ENCODE measurements around the gene EP400.

The EP400 gene

DNA sequence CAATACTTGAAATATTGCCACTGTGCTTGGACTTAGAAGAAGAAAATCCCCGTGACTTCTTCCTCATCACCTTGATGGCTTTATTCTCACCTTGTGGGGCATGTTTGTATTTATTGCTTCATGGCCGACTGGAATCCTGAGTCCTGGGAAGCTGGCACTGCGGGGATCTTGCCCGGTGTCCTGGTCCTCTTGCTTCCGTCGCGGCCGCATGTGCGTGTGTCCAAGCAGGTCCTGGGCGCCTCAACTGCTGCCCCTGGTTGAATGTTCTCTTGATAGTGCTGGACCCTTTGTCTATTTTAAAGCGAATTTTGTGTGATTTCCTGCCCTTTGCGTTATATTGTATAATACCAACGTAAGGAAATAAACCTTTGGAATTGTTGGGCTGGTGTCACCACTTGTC, 27.0 kb upstream of the EP400 start:
- in situ Hi-C loops (cut with MboI; ENCODE audit: low sequenced_read_pairs), result no loop called here

- in situ Hi-C loops (cut with MboI; ENCODE audit: low sequenced_read_pairs), result no loop called here
These were observed 26.5 kb upstream of the EP400 start for GRCh38 chr12:131923260-131923659.

DNA sequence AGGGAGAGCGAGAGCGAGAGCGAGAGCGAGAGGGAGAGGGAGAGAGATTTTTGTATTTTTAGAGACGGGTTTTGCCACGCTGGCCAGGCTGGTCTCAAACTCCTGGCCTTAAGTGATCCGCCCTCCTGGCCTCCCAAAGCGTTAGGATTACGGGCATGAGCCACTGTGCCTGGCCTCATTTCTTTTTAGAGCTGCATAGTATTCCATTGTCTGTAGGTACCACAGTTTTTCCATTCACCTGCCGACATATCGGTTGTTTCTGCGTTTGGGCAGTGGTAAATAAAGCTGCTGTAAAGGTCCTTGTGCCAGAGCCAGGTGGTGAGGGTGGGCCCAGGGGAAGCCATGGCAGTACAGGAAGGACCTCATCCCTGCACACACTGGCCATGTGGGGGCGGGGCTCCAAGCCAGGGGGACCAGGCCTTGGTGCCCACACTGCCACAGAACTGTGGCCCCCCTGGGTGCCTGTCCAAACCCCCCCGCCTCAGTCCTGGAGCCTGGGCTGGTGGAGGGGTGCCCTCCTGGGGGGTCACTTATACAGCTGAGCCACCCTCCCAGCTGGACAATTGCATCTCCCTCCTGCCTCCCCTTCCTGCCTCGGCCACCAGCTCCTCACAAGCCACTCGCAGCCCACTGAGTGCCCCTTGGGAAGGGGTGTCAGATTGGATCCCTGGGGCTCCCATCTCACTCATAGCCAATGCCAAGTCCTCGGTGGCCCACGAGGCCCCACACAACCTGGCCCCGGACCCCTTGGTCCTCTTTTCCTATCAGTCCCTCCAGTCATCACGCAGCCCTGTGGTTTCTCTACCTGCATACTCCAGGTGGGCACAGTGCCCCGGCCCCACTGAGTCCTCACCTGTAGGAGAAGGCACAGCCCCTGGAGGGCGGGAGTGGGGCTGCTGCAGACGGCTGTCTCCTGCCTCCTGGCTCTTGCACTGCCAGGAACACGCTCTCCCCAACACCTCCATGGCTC, 22.3 kb upstream of the EP400 start:
- in situ Hi-C loops (cut with MboI; ENCODE audit: low sequenced_read_pairs), result no loop called here

DNA sequence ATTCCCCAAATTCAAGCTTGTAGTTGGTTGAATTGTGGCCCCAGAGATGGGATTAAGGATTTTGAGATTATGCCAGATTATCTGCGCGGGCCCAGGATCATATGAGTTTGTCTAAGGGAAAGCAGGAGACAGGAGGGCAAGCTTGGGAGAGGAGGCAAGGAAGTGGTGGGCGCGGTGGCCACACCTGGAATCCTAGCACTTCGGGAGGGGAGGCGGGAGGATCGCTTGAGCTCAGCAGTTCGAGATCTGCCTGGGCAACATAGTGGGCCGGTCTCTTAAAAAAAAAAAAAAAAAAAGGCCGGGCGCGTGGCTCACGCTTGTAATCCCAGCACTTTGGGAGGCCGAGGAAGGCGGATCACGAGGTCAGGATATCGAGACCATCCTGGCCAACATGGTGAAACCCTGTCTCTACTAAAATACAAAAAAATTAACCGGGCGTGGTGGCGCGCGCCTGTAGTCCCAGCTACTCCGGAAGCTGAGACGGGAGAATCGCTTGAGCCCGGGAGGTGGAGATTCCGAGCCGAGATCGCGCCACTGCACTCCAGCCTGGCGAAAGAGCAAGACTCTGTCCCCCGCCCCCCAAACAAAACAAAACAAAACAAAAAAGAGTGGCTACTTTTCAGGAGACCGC, 21.5 kb upstream of the EP400 start:
- in situ Hi-C loops (cut with MboI; ENCODE audit: low sequenced_read_pairs), result no loop called here

- in situ Hi-C loops (cut with MboI; ENCODE audit: low sequenced_read_pairs), result no loop called here
These were observed 20.8 kb upstream of the EP400 start, which contains the start of gene PUS1 for GRCh38 chr12:131928711-131929580. TSS of gene PUS1 (plus strand) at chr12:131929276. CDS start at chr12:131929723, 447 bp downstream.

DNA sequence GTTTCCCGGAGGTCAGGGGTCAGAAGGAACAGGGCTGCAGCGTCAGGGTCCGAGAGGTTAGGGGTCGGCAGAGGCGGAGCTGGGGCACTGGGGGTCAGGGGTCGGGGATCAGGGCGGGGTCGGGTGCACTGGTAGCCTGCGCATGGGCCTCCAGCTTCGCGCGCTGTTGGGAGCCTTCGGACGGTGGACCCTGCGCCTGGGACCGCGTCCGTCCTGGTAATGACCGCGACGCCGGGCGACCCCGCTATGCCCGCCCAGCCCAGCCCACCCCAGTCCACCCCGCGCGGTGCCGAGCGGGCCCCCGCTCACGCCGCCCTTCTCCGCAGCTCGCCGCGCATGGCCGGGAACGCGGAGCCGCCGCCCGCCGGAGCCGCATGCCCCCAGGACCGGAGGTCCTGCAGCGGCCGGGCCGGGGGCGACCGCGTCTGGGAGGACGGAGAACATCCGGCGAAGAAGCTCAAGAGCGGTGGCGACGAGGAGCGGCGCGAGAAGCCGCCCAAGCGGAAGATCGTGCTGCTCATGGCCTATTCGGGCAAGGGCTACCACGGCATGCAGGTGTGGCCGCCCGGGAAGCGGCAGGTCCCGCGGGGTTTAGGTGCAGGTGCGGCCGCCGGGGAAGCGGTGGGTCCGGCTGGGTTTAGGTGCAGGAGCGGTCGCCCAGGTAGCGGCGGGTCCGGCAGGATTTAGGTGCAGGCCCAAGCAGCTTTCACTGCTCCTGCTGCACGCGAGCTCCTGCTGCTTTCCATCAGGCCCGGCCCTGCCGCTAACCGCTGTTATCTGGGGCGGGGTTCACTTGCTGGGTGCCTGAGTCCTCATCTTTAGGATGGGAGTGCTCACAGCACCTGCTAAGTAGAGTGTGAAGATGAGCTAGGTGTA, 19.9 kb upstream of the EP400 start:
- in situ Hi-C loops (cut with MboI; ENCODE audit: low sequenced_read_pairs), result no loop called here

DNA sequence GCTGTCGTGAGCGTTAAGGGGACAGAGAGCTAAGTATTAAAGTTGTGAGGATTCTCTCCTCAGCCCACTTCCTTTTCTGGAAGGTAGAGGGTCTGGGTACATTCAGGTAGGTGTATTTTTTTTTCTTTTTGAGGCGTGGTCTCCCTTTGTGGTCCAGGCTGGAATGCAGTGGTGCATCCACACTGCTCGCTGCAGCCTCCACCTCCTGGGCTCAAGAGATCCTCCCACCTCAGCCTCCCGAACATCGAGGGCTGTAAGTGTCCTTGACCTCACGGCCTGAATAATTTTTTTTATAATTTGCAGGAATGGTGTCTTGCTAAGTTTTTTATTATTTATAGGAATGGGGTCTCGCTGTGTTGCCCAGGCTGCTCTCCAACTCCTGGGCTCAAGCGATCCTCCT, 19.2 kb upstream of the EP400 start:
- in situ Hi-C loops (cut with MboI; ENCODE audit: low sequenced_read_pairs), result no loop called here

DNA sequence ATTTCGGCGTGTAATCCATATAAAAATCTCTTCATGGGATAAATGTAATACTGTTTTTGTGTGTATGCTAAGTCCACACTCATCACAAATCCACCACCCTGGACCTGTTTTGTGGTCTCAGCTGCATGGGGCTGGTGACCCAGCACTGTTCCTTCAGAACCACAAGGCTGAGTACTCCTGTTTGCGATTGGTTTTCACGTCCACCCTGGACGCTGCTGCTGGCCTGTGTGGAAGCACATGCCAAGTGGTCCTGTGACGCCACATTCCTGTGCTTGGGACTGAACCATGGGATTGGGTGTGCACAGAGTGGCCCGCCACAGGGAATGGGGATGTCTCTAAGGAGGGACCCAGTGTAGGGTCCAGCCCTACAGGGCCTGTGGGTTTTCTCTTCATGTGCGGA, 16.4 kb upstream of the EP400 start:
- in situ Hi-C loops (cut with MboI; ENCODE audit: low sequenced_read_pairs), result no loop called here

- in situ Hi-C loops (cut with MboI; ENCODE audit: low sequenced_read_pairs), result no loop called here
These were observed 15.2 kb upstream of the EP400 start for GRCh38 chr12:131934535-131934934.

DNA sequence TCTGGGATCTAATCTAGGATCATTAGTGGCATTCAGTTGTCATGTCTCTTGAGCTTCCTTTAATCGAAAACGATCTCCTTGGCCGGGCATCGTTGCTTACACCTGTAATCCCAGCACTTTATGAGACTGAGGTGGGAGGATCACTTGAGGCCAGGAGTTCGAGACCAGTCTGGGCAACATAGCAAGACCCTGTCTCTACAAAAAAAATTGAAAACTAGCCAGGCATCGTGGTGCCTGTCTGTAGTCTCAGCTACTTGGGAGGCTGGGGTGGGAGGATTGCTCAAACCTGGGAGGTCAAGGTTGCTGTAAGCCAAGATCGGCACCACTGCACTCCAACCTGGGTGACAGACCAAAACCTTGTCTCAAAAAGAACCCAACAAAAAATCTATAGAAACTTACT, 11.7 kb upstream of the EP400 start:
- in situ Hi-C loops (cut with MboI; ENCODE audit: low sequenced_read_pairs), result no loop called here

DNA sequence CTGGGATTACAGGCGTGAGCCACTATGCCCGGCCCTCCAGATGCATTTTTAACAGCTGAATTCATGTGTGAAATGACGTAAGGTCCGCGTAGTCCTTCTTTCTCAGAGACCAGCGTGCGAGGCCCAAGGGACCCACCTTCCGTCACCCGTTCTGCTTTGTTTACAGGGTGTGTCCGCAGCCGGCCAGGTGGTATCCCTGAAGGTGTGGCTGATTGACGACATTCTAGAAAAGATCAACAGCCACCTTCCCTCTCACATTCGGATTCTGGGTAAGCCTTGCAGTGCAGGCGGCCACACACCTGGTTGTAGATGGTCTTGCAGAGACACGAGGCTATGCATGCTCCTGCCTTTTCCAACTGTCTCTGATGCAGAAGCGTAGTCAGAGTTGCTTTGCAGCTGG, 10.7 kb upstream of the EP400 start:
- in situ Hi-C loops (cut with MboI; ENCODE audit: low sequenced_read_pairs), result no loop called here

DNA sequence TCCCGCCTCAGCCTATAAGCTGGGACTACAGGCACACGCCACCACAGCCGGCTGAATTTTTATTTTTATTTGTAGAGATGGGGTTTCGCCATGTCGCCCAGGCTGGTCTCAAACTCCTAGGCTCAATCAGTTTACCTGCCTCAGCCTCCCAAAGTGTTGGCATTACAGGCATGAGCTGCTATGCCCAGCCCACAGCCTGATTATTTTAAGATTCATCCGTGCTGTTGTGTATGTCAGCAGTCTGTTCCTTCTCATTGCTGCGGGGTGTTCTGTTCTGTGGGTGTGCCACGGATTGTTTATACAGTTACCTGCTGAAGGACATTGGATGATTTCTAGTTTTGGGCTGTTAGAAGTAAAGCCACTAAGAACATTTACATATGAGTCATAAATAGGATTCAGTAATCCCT, 9.6 kb upstream of the EP400 start:
- in situ Hi-C loops (cut with MboI; ENCODE audit: low sequenced_read_pairs), result no loop called here

GRCh38 chr12:131941116-131941986, 8.4 kb upstream of the EP400 start:
- in situ Hi-C loops (cut with MboI; ENCODE audit: low sequenced_read_pairs), result no loop called here

GRCh38 chr12:131941987-131942341, 7.8 kb upstream of the EP400 start:
- in situ Hi-C loops (cut with MboI; ENCODE audit: low sequenced_read_pairs), result no loop called here

DNA sequence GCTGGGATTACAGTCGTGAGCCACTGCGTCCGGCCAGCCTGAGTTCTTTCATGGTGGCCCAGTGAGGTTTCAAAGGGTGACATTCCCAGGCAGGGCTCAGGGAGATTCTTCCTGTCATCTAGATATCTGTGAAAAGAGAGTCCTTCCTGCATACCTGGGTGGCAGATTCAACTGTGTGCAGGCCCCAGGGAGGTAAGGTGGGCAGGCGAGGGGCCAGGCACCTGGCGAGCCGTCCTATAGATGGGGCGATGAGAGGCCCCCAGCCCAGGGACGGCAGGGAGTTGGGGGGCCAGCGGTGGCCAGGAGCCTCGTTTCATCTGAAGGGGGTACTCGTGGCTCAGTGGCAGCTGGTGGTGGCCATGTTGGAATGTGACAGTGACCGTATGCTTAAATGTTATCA, 7.1 kb upstream of the EP400 start:
- in situ Hi-C loops (cut with MboI; ENCODE audit: low sequenced_read_pairs), result no loop called here

DNA sequence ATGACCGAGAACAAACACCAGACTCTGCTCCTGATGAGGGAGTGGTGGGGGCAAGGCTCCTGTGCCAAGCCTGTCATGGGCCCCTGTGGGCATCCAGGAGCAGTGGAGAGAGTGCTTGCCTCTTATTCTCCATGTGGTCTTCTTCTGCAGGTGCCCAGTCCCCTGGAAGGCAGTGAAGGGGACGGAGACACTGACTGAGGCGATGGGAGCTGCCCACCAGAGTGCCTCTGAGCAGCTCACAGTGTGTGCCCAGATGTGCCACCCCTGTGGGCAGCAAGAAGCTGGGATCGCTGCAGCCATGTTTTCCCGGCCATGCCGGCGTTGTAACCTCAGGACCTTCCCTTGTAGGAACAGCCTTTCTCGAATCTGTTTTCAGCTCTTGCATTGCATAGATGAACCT, 6.4 kb upstream of the EP400 start:
- in situ Hi-C loops (cut with MboI; ENCODE audit: low sequenced_read_pairs), result no loop called here

DNA sequence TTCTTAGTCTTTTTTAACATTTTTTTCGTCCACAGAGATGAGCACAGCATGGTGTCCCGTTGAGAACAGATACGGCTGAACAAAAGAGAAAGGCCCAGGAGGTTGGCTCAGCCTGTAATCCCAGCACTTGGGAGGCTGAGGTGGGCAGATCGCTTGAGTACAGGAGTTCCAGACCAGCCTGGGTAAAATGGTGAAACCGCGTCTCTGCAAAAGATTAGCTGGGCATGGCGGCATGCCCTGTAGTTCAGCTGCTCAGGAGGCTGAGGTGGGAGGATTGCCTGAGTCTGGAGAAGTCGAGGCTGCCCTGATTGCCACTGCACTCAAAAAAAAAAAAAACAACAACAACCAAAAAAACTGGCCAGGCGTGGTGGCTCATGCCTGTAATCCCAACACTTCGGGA, 5.9 kb upstream of the EP400 start:
- in situ Hi-C loops (cut with MboI; ENCODE audit: low sequenced_read_pairs), result no loop called here

GRCh38 chr12:131944601-131945251, 5.0 kb upstream of the EP400 start:
- in situ Hi-C loops (cut with MboI; ENCODE audit: low sequenced_read_pairs), result no loop called here

- in situ Hi-C loops (cut with MboI; ENCODE audit: low sequenced_read_pairs), result no loop called here
These were observed 3.0 kb upstream of the EP400 start for GRCh38 chr12:131946757-131947156.
